GM12878 (cell line): Measurements from ENCODE around the gene RAD51B. TPM values are rescaled to one million over a fixed set of nuclear protein-coding genes. Genes with fewer than 3 reads are reported as not detected.

Source experiments
- ATAC-seq: fragments of 200-7000 bp; cut with Tn5 transposase; 3 replicates; pipeline ENCODE4 v1.9.1; 2020; ENCODE audit warnings: mild to moderate bottlenecking, moderate library complexity
- BruUV-seq: library from RNA; stranded (reverse); fragments of 400-500 nt; replicated peaks from 2 replicates; lab custom pipeline; 2021; lab: Mats Ljungman, UMichigan
- CTCF ChIA-PET: fragments of 300-600 bp; sonication (Branson Sonifier 250); formaldehyde crosslinking; extraction: SDS; loops from one replicate; lab custom pipeline; 2021; ENCODE audit warnings: inconsistent platforms; lab: Yijun Ruan, JAX
- POLR2A ChIA-PET: fragments of 350-600 bp; formaldehyde crosslinking; extraction: SDS; loops from one replicate; lab custom pipeline; 2021; ENCODE audit warnings: inconsistent platforms; lab: Charles Lee
- RAD21 ChIA-PET: fragments of 300-600 bp; sonication (Branson Sonifier 250); formaldehyde crosslinking; loops from one replicate; lab custom pipeline; 2023; ENCODE audit warnings: antibody characterized with exemption; ENCODE audit not compliant: unreplicated experiment; lab: Charles Lee
- SMC1A ChIA-PET: fragments of 300-600 bp; sonication (Branson Sonifier 250); formaldehyde crosslinking; loops from one replicate; lab custom pipeline; 2023; ENCODE audit not compliant: unreplicated experiment, uncharacterized antibody; lab: Charles Lee
- DNase-seq: peaks from one replicate; pipeline ENCODE4 v3.0.0-alpha.2; 2011; ENCODE audit warnings: low read depth, low spot score
- FAIRE-seq: peaks from 3 replicates; lab custom pipeline; 2011; peaks lifted over from hg19 to GRCh38; lab: Jason Lieb, UNC
- H2AFZ ChIP-seq: 2 replicates; pipeline ENCODE4 v1.6.0; 2011; ENCODE audit warnings: low read depth, low read length, control low read depth; ENCODE audit not compliant: control insufficient read depth
- H3K27ac ChIP-seq: 2 replicates; pipeline ENCODE4 v1.5.1; 2011; ENCODE audit warnings: control low read depth; ENCODE audit not compliant: control insufficient read depth, insufficient read depth
- H3K27me3 ChIP-seq, 2 experiments: replicated peaks in 1 of 2; 2 replicates each; pipeline versions ENCODE4 v1.6.0 to v1.6.1; 2011; ENCODE audit warnings: low read length in 1 of 2; ENCODE audit not compliant: control insufficient read depth in 2 of 2, insufficient read depth in 2 of 2
- H3K36me3 ChIP-seq, 2 experiments: 2 replicates each; pipeline ENCODE4 v1.5.1; 2011; ENCODE audit warnings: low read length in 1 of 2; ENCODE audit not compliant: control insufficient read depth in 2 of 2, insufficient read depth in 2 of 2
- H3K4me1 ChIP-seq: 2 replicates; pipeline ENCODE4 v1.6.1; 2011; ENCODE audit warnings: mild to moderate bottlenecking, low read length, moderate library complexity, mixed read lengths; ENCODE audit not compliant: control insufficient read depth, insufficient read depth
- H3K4me2 ChIP-seq: 2 replicates; pipeline ENCODE4 v1.6.0; 2011; ENCODE audit warnings: control low read depth; ENCODE audit not compliant: control insufficient read depth, insufficient read depth
- H3K4me3 ChIP-seq: fragments of 200-600 bp; sonication (generic); 2 replicates; pipeline ENCODE4 v1.5.1; 2016
- H3K79me2 ChIP-seq: 2 replicates; pipeline ENCODE4 v1.6.0; 2011; ENCODE audit warnings: low read length; ENCODE audit not compliant: control insufficient read depth, insufficient read depth
- H3K9ac ChIP-seq: 2 replicates; pipeline ENCODE4 v1.8.0; 2011; ENCODE audit warnings: low read length, control low read depth, mixed read lengths; ENCODE audit not compliant: control insufficient read depth, insufficient read depth
- H3K9me3 ChIP-seq: replicated peaks from 3 replicates; pipeline ENCODE4 v1.5.1; 2011; ENCODE audit warnings: mild to moderate bottlenecking, low read length; ENCODE audit not compliant: control insufficient read depth, insufficient read depth
- H4K20me1 ChIP-seq: 2 replicates; pipeline ENCODE4 v1.6.0; 2011; ENCODE audit not compliant: control insufficient read depth, insufficient read depth
- ATF7 ChIP-seq: fragments of 450-650 bp; IDR thresholded peaks from 2 replicates; pipeline ENCODE4 v1.6.1; 2016; ENCODE audit warnings: low read depth, mild to moderate bottlenecking
- BACH1 ChIP-seq: fragments of 450-650 bp; IDR thresholded peaks from 2 replicates; pipeline ENCODE4 v1.6.1; 2017; ENCODE audit warnings: mild to moderate bottlenecking, borderline replicate concordance
- HDAC6 ChIP-seq: fragments of 200-600 bp; sonication (generic); IDR thresholded peaks from one replicate; pipeline ENCODE4 v1.8.0; 2017; ENCODE audit warnings: antibody characterized with exemption; ENCODE audit not compliant: unreplicated experiment
- MYC ChIP-seq: IDR thresholded peaks from 2 replicates; pipeline ENCODE4 v1.6.1; 2011; ENCODE audit warnings: mild to moderate bottlenecking, low read length, moderate library complexity, inconsistent platforms; ENCODE audit not compliant: insufficient read depth, insufficient replicate concordance, insufficient read length, severe bottlenecking
- NRF1 ChIP-seq: conservative IDR thresholded peaks from 2 replicates; pipeline ENCODE4 v1.6.1; 2011; ENCODE audit warnings: mild to moderate bottlenecking, low read depth, low read length, improper control_type of control experiment
- POU2F2 ChIP-seq: IDR thresholded peaks from 3 replicates; pipeline ENCODE4 v1.6.1; 2011; ENCODE audit warnings: low read depth, mild to moderate bottlenecking, low read length, borderline replicate concordance
- SKIL ChIP-seq: fragments of 450-650 bp; IDR thresholded peaks from 2 replicates; pipeline ENCODE4 v1.6.1; 2017; ENCODE audit warnings: mild to moderate bottlenecking, low read depth, inconsistent platforms; ENCODE audit not compliant: poor library complexity, severe bottlenecking
- SP1 ChIP-seq: IDR thresholded peaks from one replicate; pipeline ENCODE4 v1.6.1; 2011; ENCODE audit warnings: low read depth, low read length
- STAT3 ChIP-seq: IDR thresholded peaks from 2 replicates; pipeline ENCODE4 v1.6.1; 2011; ENCODE audit warnings: low read depth, low read length, improper control_type of control experiment
- YY1 ChIP-seq: IDR thresholded peaks from 2 replicates; pipeline ENCODE4 v1.6.1; 2011; ENCODE audit warnings: low read depth, mild to moderate bottlenecking, low read length
- ZBED1 ChIP-seq: IDR thresholded peaks from 2 replicates; pipeline ENCODE4 v1.6.1; 2016; ENCODE audit warnings: borderline replicate concordance
- WGBS: methylation state at CpG from one replicate; pipeline ENCODE4 v1.1.6; 2016; ENCODE audit warnings: low lambda C conversion rate; ENCODE audit not compliant: insufficient replicate concordance, insufficient coverage; ENCODE audit errors: missing lambda C conversion rate; 5-methylcytosine and 5-hydroxymethylcytosine counted together
- in situ Hi-C: fragments of 300-500 bp; cut with MboI; formaldehyde crosslinking; loops from 9 replicates; pipeline ENCODE4 v1.14.3; 2018; ENCODE audit warnings: mixed read lengths
- intact Hi-C: fragments of 100-400 bp; cut with micrococcal nuclease; formaldehyde crosslinking; loops from one replicate; pipeline ENCODE4 v1.14.2; 2022; ENCODE audit not compliant: unreplicated experiment
- polyA plus RNA-seq, 11 experiments: library from polyadenylated mRNA; depleted of rRNA in 4 of 11; unstranded in 6 of 11; stranded (reverse) in 5 of 11; fragments of >200 nt; fragmentation: Nextera tagmentation in 4 of 11; fragmentation: Illumina TruSeq in 1 of 11; extraction: Ambion mirVana in 4 of 11; extraction: Trizol in 1 of 11; gene quantifications; 1 replicate in 1 of 11; 2 replicates in 10 of 11; pipeline versions ENCODE4 v1.2.1 to v1.2.3, GENCODE V29; 2011 to 2016; ENCODE audit warnings: inconsistent platforms in 2 of 11, missing spikeins in 2 of 11, low read depth in 1 of 11
- total RNA-seq, 4 experiments: library from RNA; depleted of rRNA in 3 of 4; stranded (reverse); fragments of >200 nt in 3 of 4; fragmentation: Illumina TruSeq in 1 of 4; extraction: Trizol in 1 of 4; gene quantifications; 2 replicates each; pipeline versions ENCODE4 v1.2.1 to v1.2.3, GENCODE V29; 2013 to 2021

Gene RAD51B
- total and polyA plus RNA-seq, 10 of the 15 experiments (the other 5 are each of a cell fraction or from before 2014, with no cell fraction given) = 9.8 to 26.8 (median 21.3) TPM

- ATAC-seq (no peak), FAIRE-seq (no peak), DNase-seq (no peak)
- Histone ChIP-seq H3K4me3 (no peak overlapping the region), H3K36me3 (no peaks in the 10 kb centered on the region), H3K27ac (no peak overlapping the region), H3K9me3 (peaks cover 5% of the 10 kb centered on the region; the same call in 1 of the 3 replicates), H3K79me2 (no peaks in the 10 kb centered on the region), H3K27me3 (no peaks in the 10 kb centered on the region), H3K4me1 (no peaks in the 10 kb centered on the region), H2AFZ (no peak overlapping the region), H4K20me1 (no peaks in the 10 kb centered on the region), H3K9ac (no peak overlapping the region), H3K4me2 (no peak overlapping the region)
- POLR2A ChIA-PET = no interaction called here
- in situ Hi-C loops (no loop called here), intact Hi-C loops (no loop called here)
- WGBS = 99% methylated on average over 4 of the region's 4 CpGs
- RAD21 ChIA-PET = no interaction called here
- CTCF ChIA-PET = no interaction called here
- no TSS peak for BruUV-seq
- SMC1A ChIA-PET = no interaction called here
- TF ChIP-seq POU2F2 (no peak), NRF1 (no peak), BACH1 (no peak), SP1 (no peak), MYC (no peak), STAT3 (no peak), ATF7 (no peak), SKIL (no peak), HDAC6 (no peak), ZBED1 (no peak), YY1 (no peak)
These were observed 787.1 kb downstream of the RAD51B start for GRCh38 chr14:68606644-68607043.
